GM23338 (cell line): ENCODE measurements around the gene YBEY.

Experiments
- CREB1 ChIP-seq: fragments of 250-450 bp; sonication (Bioruptor Pico); IDR thresholded peaks from 2 replicates; pipeline ENCODE4 v1.5.0; 2020; ENCODE audit warnings: low read depth, mild to moderate bottlenecking, moderate library complexity
- EZH2 ChIP-seq: fragments of 200-600 bp; sonication (generic); IDR thresholded peaks from one replicate; pipeline ENCODE4 v1.8.0; 2017; ENCODE audit warnings: antibody characterized with exemption, mild to moderate bottlenecking, low read depth; ENCODE audit not compliant: unreplicated experiment
- EZH2phosphoT487 ChIP-seq: fragments of 200-600 bp; sonication (generic); IDR thresholded peaks from one replicate; pipeline ENCODE4 v1.8.1; 2018; ENCODE audit warnings: antibody characterized with exemption; ENCODE audit not compliant: unreplicated experiment
- JUNB ChIP-seq: IDR thresholded peaks from one replicate; pipeline ENCODE4 v1.6.1; 2016; ENCODE audit warnings: antibody characterized with exemption; ENCODE audit not compliant: unreplicated experiment
- NANOG ChIP-seq: IDR thresholded peaks from 2 replicates; pipeline ENCODE4 v1.6.1; 2016; ENCODE audit warnings: antibody characterized with exemption, borderline replicate concordance
- POLR2AphosphoS5 ChIP-seq: IDR thresholded peaks from 2 replicates; pipeline ENCODE4 v1.6.1; 2016; ENCODE audit warnings: antibody characterized with exemption, low read depth
- STAT1 ChIP-seq: IDR thresholded peaks from one replicate; pipeline ENCODE4 v1.6.1; 2016; ENCODE audit warnings: antibody characterized with exemption; ENCODE audit not compliant: unreplicated experiment
- ZNF114 ChIP-seq: fragments of 250-450 bp; sonication (Bioruptor Pico); IDR thresholded peaks from 2 replicates; pipeline ENCODE4 v1.5.0; 2020; ENCODE audit warnings: mild to moderate bottlenecking, moderate library complexity
- ZNF331 ChIP-seq: fragments of 250-450 bp; sonication (Bioruptor Pico); IDR thresholded peaks from 2 replicates; pipeline ENCODE4 v1.5.0; 2020; ENCODE audit warnings: low read depth, mild to moderate bottlenecking, moderate library complexity
- TF ChIP-seq, protein P1 (sequence below), 2 experiments: fragments of 200-600 bp in 1 of 2; sonication (generic) in 1 of 2; conservative IDR thresholded peaks; 2 replicates each; pipeline versions ENCODE4 v1.5.1 to v1.6.1; 2016 to 2017; ENCODE audit warnings: antibody characterized with exemption in 2 of 2, low read depth in 2 of 2, mild to moderate bottlenecking in 2 of 2, moderate library complexity in 1 of 2
- TF ChIP-seq, protein P2 (sequence below): IDR thresholded peaks from one replicate; pipeline ENCODE4 v1.6.1; 2018; ENCODE audit warnings: antibody characterized with exemption; ENCODE audit not compliant: unreplicated experiment
- TF ChIP-seq, protein P3 (sequence below): IDR thresholded peaks from 2 replicates; pipeline ENCODE4 v1.6.1; 2016; ENCODE audit warnings: antibody characterized with exemption
- TF ChIP-seq, protein P4 (sequence below): fragments of 250-450 bp; sonication (Bioruptor Pico); IDR thresholded peaks from 2 replicates; pipeline ENCODE4 v1.5.0; 2020; ENCODE audit warnings: mild to moderate bottlenecking, moderate library complexity

DNA sequence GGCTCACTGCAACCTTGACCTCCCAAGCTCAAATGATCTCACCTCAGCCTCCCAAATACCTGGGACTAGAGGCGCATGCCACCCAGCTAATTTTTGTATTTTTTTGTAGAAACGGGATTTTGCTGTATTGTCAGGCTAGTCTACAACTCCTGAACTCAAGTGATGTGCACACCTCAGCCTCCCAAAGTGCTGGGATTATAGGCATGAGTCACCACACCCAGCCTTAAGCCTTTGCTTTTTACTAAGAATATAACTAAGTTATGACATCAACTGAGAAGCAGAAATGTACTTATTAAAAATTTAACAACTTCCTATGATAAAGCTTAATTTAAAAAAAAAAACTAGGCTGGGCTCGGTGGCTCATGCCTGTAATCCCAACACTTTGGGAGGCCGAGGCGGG lies 48.7 kb upstream of the YBEY start:
- TF ChIP-seq POLR2AphosphoS5 (no peak), EZH2 (no peak), JUNB (no peak), ZNF114 (CRISPR knock-in tag) (no peak), STAT1 (no peak), EZH2phosphoT487 (no peak), ZNF331 (no peak), CREB1 (CRISPR knock-in tag) (no peak), NANOG (no peak)
- TF ChIP-seq, protein P1, sequence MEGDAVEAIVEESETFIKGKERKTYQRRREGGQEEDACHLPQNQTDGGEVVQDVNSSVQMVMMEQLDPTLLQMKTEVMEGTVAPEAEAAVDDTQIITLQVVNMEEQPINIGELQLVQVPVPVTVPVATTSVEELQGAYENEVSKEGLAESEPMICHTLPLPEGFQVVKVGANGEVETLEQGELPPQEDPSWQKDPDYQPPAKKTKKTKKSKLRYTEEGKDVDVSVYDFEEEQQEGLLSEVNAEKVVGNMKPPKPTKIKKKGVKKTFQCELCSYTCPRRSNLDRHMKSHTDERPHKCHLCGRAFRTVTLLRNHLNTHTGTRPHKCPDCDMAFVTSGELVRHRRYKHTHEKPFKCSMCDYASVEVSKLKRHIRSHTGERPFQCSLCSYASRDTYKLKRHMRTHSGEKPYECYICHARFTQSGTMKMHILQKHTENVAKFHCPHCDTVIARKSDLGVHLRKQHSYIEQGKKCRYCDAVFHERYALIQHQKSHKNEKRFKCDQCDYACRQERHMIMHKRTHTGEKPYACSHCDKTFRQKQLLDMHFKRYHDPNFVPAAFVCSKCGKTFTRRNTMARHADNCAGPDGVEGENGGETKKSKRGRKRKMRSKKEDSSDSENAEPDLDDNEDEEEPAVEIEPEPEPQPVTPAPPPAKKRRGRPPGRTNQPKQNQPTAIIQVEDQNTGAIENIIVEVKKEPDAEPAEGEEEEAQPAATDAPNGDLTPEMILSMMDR (conservative IDR thresholded peaks at IDR 0.05; ENCODE audit: low read depth in 2 of 2) = no peak
- TF ChIP-seq, protein P2, sequence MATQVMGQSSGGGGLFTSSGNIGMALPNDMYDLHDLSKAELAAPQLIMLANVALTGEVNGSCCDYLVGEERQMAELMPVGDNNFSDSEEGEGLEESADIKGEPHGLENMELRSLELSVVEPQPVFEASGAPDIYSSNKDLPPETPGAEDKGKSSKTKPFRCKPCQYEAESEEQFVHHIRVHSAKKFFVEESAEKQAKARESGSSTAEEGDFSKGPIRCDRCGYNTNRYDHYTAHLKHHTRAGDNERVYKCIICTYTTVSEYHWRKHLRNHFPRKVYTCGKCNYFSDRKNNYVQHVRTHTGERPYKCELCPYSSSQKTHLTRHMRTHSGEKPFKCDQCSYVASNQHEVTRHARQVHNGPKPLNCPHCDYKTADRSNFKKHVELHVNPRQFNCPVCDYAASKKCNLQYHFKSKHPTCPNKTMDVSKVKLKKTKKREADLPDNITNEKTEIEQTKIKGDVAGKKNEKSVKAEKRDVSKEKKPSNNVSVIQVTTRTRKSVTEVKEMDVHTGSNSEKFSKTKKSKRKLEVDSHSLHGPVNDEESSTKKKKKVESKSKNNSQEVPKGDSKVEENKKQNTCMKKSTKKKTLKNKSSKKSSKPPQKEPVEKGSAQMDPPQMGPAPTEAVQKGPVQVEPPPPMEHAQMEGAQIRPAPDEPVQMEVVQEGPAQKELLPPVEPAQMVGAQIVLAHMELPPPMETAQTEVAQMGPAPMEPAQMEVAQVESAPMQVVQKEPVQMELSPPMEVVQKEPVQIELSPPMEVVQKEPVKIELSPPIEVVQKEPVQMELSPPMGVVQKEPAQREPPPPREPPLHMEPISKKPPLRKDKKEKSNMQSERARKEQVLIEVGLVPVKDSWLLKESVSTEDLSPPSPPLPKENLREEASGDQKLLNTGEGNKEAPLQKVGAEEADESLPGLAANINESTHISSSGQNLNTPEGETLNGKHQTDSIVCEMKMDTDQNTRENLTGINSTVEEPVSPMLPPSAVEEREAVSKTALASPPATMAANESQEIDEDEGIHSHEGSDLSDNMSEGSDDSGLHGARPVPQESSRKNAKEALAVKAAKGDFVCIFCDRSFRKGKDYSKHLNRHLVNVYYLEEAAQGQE = no peak
- TF ChIP-seq, protein P3, sequence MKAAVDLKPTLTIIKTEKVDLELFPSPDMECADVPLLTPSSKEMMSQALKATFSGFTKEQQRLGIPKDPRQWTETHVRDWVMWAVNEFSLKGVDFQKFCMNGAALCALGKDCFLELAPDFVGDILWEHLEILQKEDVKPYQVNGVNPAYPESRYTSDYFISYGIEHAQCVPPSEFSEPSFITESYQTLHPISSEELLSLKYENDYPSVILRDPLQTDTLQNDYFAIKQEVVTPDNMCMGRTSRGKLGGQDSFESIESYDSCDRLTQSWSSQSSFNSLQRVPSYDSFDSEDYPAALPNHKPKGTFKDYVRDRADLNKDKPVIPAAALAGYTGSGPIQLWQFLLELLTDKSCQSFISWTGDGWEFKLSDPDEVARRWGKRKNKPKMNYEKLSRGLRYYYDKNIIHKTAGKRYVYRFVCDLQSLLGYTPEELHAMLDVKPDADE = no peak
- TF ChIP-seq, protein P4, sequence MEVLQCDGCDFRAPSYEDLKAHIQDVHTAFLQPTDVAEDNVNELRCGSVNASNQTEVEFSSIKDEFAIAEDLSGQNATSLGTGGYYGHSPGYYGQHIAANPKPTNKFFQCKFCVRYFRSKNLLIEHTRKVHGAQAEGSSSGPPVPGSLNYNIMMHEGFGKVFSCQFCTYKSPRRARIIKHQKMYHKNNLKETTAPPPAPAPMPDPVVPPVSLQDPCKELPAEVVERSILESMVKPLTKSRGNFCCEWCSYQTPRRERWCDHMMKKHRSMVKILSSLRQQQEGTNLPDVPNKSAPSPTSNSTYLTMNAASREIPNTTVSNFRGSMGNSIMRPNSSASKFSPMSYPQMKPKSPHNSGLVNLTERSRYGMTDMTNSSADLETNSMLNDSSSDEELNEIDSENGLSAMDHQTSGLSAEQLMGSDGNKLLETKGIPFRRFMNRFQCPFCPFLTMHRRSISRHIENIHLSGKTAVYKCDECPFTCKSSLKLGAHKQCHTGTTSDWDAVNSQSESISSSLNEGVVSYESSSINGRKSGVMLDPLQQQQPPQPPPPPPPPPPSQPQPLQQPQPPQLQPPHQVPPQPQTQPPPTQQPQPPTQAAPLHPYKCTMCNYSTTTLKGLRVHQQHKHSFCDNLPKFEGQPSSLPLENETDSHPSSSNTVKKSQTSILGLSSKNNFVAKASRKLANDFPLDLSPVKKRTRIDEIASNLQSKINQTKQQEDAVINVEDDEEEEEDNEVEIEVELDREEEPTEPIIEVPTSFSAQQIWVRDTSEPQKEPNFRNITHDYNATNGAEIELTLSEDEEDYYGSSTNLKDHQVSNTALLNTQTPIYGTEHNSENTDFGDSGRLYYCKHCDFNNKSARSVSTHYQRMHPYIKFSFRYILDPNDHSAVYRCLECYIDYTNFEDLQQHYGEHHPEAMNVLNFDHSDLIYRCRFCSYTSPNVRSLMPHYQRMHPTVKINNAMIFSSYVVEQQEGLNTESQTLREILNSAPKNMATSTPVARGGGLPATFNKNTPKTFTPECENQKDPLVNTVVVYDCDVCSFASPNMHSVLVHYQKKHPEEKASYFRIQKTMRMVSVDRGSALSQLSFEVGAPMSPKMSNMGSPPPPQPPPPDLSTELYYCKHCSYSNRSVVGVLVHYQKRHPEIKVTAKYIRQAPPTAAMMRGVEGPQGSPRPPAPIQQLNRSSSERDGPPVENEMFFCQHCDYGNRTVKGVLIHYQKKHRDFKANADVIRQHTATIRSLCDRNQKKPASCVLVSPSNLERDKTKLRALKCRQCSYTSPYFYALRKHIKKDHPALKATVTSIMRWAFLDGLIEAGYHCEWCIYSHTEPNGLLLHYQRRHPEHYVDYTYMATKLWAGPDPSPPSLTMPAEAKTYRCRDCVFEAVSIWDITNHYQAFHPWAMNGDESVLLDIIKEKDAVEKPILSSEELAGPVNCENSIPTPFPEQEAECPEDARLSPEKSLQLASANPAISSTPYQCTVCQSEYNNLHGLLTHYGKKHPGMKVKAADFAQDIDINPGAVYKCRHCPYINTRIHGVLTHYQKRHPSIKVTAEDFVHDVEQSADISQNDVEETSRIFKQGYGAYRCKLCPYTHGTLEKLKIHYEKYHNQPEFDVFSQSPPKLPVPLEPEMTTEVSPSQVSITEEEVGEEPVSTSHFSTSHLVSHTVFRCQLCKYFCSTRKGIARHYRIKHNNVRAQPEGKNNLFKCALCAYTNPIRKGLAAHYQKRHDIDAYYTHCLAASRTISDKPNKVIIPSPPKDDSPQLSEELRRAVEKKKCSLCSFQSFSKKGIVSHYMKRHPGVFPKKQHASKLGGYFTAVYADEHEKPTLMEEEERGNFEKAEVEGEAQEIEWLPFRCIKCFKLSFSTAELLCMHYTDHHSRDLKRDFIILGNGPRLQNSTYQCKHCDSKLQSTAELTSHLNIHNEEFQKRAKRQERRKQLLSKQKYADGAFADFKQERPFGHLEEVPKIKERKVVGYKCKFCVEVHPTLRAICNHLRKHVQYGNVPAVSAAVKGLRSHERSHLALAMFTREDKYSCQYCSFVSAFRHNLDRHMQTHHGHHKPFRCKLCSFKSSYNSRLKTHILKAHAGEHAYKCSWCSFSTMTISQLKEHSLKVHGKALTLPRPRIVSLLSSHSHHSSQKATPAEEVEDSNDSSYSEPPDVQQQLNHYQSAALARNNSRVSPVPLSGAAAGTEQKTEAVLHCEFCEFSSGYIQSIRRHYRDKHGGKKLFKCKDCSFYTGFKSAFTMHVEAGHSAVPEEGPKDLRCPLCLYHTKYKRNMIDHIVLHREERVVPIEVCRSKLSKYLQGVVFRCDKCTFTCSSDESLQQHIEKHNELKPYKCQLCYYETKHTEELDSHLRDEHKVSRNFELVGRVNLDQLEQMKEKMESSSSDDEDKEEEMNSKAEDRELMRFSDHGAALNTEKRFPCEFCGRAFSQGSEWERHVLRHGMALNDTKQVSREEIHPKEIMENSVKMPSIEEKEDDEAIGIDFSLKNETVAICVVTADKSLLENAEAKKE (CRISPR knock-in tag) = no peak
